PC-3 (cell line): ENCODE data around the gene DENND2A.

Experiments
- EZH2 ChIP-seq: fragments of 300-600 bp; sonication (generic); IDR thresholded peaks from one replicate; pipeline ENCODE4 v1.6.1; 2017; ENCODE audit warnings: antibody characterized with exemption, mild to moderate bottlenecking, low read length; ENCODE audit not compliant: unreplicated experiment
- TF ChIP-seq, protein P1 (sequence below): fragments of 300-600 bp; sonication (generic); conservative IDR thresholded peaks from 2 replicates; pipeline ENCODE4 v1.5.1; 2017; ENCODE audit warnings: antibody characterized with exemption, low read depth, mild to moderate bottlenecking, low read length

DNA sequence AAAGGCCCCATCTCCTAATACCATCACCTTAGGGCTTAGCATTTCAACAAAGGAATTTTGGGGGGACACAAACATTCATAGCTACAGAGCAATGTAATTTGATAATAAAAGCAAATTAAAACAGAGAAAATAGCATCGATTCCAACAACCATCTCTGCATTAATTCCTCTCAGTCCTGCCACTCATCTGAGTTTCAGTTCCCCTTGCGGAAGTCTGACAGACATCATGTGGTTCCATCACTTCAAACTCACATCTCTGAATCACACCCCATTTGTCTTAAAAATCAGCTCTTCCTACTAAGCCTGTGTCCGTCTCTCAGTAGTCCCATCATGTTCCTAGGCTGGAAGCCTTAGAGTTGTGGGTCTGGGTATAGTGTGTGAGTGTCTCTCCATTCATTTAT is 35.7 kb upstream of the DENND2A start:
- TF ChIP-seq, protein P1, sequence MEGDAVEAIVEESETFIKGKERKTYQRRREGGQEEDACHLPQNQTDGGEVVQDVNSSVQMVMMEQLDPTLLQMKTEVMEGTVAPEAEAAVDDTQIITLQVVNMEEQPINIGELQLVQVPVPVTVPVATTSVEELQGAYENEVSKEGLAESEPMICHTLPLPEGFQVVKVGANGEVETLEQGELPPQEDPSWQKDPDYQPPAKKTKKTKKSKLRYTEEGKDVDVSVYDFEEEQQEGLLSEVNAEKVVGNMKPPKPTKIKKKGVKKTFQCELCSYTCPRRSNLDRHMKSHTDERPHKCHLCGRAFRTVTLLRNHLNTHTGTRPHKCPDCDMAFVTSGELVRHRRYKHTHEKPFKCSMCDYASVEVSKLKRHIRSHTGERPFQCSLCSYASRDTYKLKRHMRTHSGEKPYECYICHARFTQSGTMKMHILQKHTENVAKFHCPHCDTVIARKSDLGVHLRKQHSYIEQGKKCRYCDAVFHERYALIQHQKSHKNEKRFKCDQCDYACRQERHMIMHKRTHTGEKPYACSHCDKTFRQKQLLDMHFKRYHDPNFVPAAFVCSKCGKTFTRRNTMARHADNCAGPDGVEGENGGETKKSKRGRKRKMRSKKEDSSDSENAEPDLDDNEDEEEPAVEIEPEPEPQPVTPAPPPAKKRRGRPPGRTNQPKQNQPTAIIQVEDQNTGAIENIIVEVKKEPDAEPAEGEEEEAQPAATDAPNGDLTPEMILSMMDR = no peak
- no peak for TF ChIP-seq EZH2
